Esophagus muscularis mucosa (tissue), 4 donors: ENCODE data around the gene THOC6. TPM values are rescaled to one million over a fixed set of nuclear protein-coding genes. Genes with fewer than 3 reads are reported as not detected.

Experiments
- DNase-seq: peaks from one replicate; pipeline ENCODE4 v3.0.0-alpha.2; 2017; ENCODE audit errors: extremely low spot score
- H3K27ac ChIP-seq, 4 donors: fragments of 200-600 bp; sonication (generic); replicated peaks in 1 of 4; 1 replicate in 3 of 4; 2 replicates in 1 of 4; pipeline ENCODE4 v1.5.1; 2016 to 2019; ENCODE audit warnings: mild to moderate bottlenecking in 1 of 4
- H3K27me3 ChIP-seq, 4 donors: fragments of 200-600 bp; sonication (generic); one replicate each; pipeline versions ENCODE4 v1.5.1 to v1.6.0; 2016 to 2019
- H3K36me3 ChIP-seq, 4 donors: fragments of 200-600 bp; sonication (generic); one replicate each; pipeline ENCODE4 v1.5.1; 2016 to 2019
- H3K4me1 ChIP-seq, 4 donors: fragments of 200-600 bp; sonication (generic); one replicate each; pipeline ENCODE4 v1.5.1; 2016 to 2019
- H3K4me3 ChIP-seq, 4 donors: fragments of 200-600 bp; sonication (generic); 1 replicate in 2 of 4; 2 replicates in 2 of 4; pipeline ENCODE4 v1.5.1; 2016 to 2019; ENCODE audit warnings: mild to moderate bottlenecking in 4 of 4, moderate library complexity in 1 of 4
- H3K9me3 ChIP-seq, 4 donors: fragments of 200-600 bp; sonication (generic); 1 replicate in 3 of 4; 2 replicates in 1 of 4; pipeline ENCODE4 v1.5.1; 2016 to 2019
- CTCF ChIP-seq, 3 experiments: fragments of 200-600 bp in 2 of 3; fragments of 450-650 bp in 1 of 3; sonication (generic) in 2 of 3; IDR thresholded peaks; one replicate each; pipeline ENCODE4 v1.5.1; 2017 to 2019; ENCODE audit warnings: antibody characterized with exemption in 3 of 3, mild to moderate bottlenecking in 2 of 3, moderate library complexity in 1 of 3
- EP300 ChIP-seq: sonication (generic); formaldehyde crosslinking; IDR thresholded peaks from one replicate; pipeline ENCODE4 v1.6.1; 2017; ENCODE audit warnings: antibody characterized with exemption
- POLR2A ChIP-seq: fragments of 450-650 bp; IDR thresholded peaks from one replicate; pipeline ENCODE4 v1.6.1; 2017; ENCODE audit warnings: antibody characterized with exemption, moderate library complexity, mild to moderate bottlenecking, low read depth
- POLR2AphosphoS5 ChIP-seq, 2 donors: sonication (generic); formaldehyde crosslinking; IDR thresholded peaks; one replicate each; pipeline ENCODE4 v1.6.1; 2017; ENCODE audit warnings: antibody characterized with exemption in 2 of 2
- WGBS: methylation state at CpG from one replicate; pipeline ENCODE4 v1.1.5; 2018; 5-methylcytosine and 5-hydroxymethylcytosine counted together
- intact Hi-C: fragments of 100-400 bp; cut with DNase I; formaldehyde crosslinking; loops from one replicate; pipeline ENCODE4 v1.15.1; 2023
- total RNA-seq, 4 donors: library from RNA; depleted of rRNA; stranded (reverse); fragments of >200 nt; gene quantifications; one replicate each; pipeline versions ENCODE4 v1.1.0 to v1.2.1, GENCODE V29; 2016

THOC6 gene
- total RNA-seq, 4 donors from 2014 or later: 14.1 to 27.9 (median 23.0) TPM

GRCh38 chr16:2988590-2989099, 35.2 kb upstream of the THOC6 start:
- H3K9me3 ChIP-seq: no peaks in the 10 kb centered on the region
- no peaks in the 10 kb centered on the region for H3K36me3 ChIP-seq
- no peak for DNase-seq
- H3K27me3 ChIP-seq: peaks cover 0 to 42% (median 0%) of the 10 kb centered on the region in 4 donors
- TF ChIP-seq CTCF (IDR thresholded peaks at IDR 0.05) (no peak), EP300 (no peak), POLR2AphosphoS5 (IDR thresholded peaks at IDR 0.05) (no peak), POLR2A (no peak)
- peaks cover 5 to 18% (median 13%) of the 10 kb centered on the region in 4 donors for H3K4me1 ChIP-seq
- no peak overlapping the region for H3K27ac ChIP-seq
- intact Hi-C loops: no loop called here
- WGBS: 69% methylated on average over 5 of the region's 8 CpGs
- no peak overlapping the region for H3K4me3 ChIP-seq

GRCh38 chr16:2990891-2991290, 32.9 kb upstream of the THOC6 start:
- peaks cover 0 to 4% (median 1%) of the 10 kb centered on the region in 4 donors for H3K4me1 ChIP-seq
- H3K9me3 ChIP-seq: no peaks in the 10 kb centered on the region
- no peak overlapping the region for H3K27ac ChIP-seq
- H3K36me3 ChIP-seq: no peaks in the 10 kb centered on the region
- intact Hi-C loops: no loop called here
- peaks cover 0 to 49% (median 0%) of the 10 kb centered on the region in 4 donors for H3K27me3 ChIP-seq
- no peak overlapping the region for H3K4me3 ChIP-seq
- DNase-seq: no peak
- TF ChIP-seq EP300: no peak
- no peak for TF ChIP-seq POLR2AphosphoS5 (IDR thresholded peaks at IDR 0.05)
- TF ChIP-seq CTCF (IDR thresholded peaks at IDR 0.05): no peak
- TF ChIP-seq POLR2A: no peak
- 82% methylated on average over 5 of the region's 10 CpGs for WGBS

GRCh38 chr16:2991566-2992261, 32.1 kb upstream of the THOC6 start:
- Histone ChIP-seq H3K36me3 (no peaks in the 10 kb centered on the region), H3K9me3 (no peaks in the 10 kb centered on the region), H3K4me1 (no peaks in the 10 kb centered on the region), H3K27ac (no peak overlapping the region), H3K4me3 (no peak overlapping the region), H3K27me3 (peaks cover 0 to 56% (median 0%) of the 10 kb centered on the region in 4 donors)
- TF ChIP-seq POLR2A (no peak), CTCF (IDR thresholded peaks at IDR 0.05) (no peak), EP300 (no peak), POLR2AphosphoS5 (IDR thresholded peaks at IDR 0.05) (no peak)
- no peak for DNase-seq
- 87% methylated on average over 8 of the region's 12 CpGs for WGBS
- intact Hi-C loops: no loop called here

- 90% methylated on average over 12 of the region's 14 CpGs for WGBS
- Histone ChIP-seq H3K36me3 (no peaks in the 10 kb centered on the region), H3K27ac (no peak overlapping the region), H3K27me3 (peaks cover 0 to 54% (median 0%) of the 10 kb centered on the region in 4 donors), H3K4me1 (no peaks in the 10 kb centered on the region), H3K9me3 (no peaks in the 10 kb centered on the region), H3K4me3 (no peak overlapping the region)
- TF ChIP-seq POLR2A (no peak), CTCF (IDR thresholded peaks at IDR 0.05) (no peak), POLR2AphosphoS5 (IDR thresholded peaks at IDR 0.05) (no peak), EP300 (no peak)
- no peak for DNase-seq
- intact Hi-C loops: no loop called here
Observed at GRCh38 chr16:2992383-2993081, 31.3 kb upstream of the THOC6 start.
